ENCODE results near the gene RNF213.
"Not testable (repeated sequence)": the region's sequence is repeated elsewhere in the genome, so short reads cannot be mapped to it uniquely, and the experiment has no call there.

RNF213 gene

GRCh38 chr17:80297996-80298560 lies 37.4 kb downstream of the RNF213 start:
- DNase-seq, result peak; percentile 44

GRCh38 chr17:80299350-80300100 lies 38.9 kb downstream of the RNF213 start:
- not testable (repeated sequence) for DNase-seq

- DNase-seq, result not testable (repeated sequence)
Observed at GRCh38 chr17:80300756-80301155, 40.1 kb downstream of the RNF213 start.

- DNase-seq, result no peak
Observed at GRCh38 chr17:80303824-80304223, 43.2 kb downstream of the RNF213 start.

GRCh38 chr17:80307994-80308691 lies 47.5 kb downstream of the RNF213 start:
- no peak for DNase-seq

- DNase-seq, result no peak
Observed at GRCh38 chr17:80308692-80309517, 48.3 kb downstream of the RNF213 start.

GRCh38 chr17:80311216-80311827 lies 50.7 kb downstream of the RNF213 start:
- no peak for DNase-seq

- no peak for DNase-seq
Observed at GRCh38 chr17:80312621-80313135, 52.0 kb downstream of the RNF213 start.

GRCh38 chr17:80313160-80313829 lies 52.6 kb downstream of the RNF213 start:
- no peak for DNase-seq

GRCh38 chr17:80313946-80314345 lies 53.3 kb downstream of the RNF213 start:
- DNase-seq, result not testable (repeated sequence)

GRCh38 chr17:80315517-80316182 lies 55.0 kb downstream of the RNF213 start:
- no peak for DNase-seq

- DNase-seq, result no peak
Observed at GRCh38 chr17:80316431-80316830, 55.8 kb downstream of the RNF213 start.

- DNase-seq, result no peak
Observed at GRCh38 chr17:80316927-80317705, 56.5 kb downstream of the RNF213 start.

- no peak for DNase-seq
Observed at GRCh38 chr17:80317706-80317980, 57.0 kb downstream of the RNF213 start.

GRCh38 chr17:80318166-80318565 lies 57.5 kb downstream of the RNF213 start:
- no peak for DNase-seq

GRCh38 chr17:80319262-80319998 lies 58.8 kb downstream of the RNF213 start:
- no peak for DNase-seq

- no peak for DNase-seq
Observed at GRCh38 chr17:80319999-80320344, 59.3 kb downstream of the RNF213 start.

- DNase-seq, result no peak
Observed at GRCh38 chr17:80320496-80320895, 59.8 kb downstream of the RNF213 start.

GRCh38 chr17:80322864-80323263 lies 62.2 kb downstream of the RNF213 start:
- DNase-seq, result no peak

GRCh38 chr17:80323982-80324381 lies 63.3 kb downstream of the RNF213 start:
- no peak for DNase-seq

Measured in NCI-H2029 (cell line).